Kidney (tissue), 14 donors: ENCODE measurements around the gene USH1C. TPM values are rescaled to one million over a fixed set of nuclear protein-coding genes. Genes with fewer than 3 reads are reported as not detected.

ENCODE experiments used
- DNase-seq, 5 donors: peaks; one replicate each; pipeline ENCODE4 v3.0.0-alpha.2; 2013 to 2020
- FAIRE-seq: peaks from 2 replicates; lab custom pipeline; 2012; peaks lifted over from hg19 to GRCh38; lab: Jason Lieb, UNC
- H3K27ac ChIP-seq, 2 donors: one replicate each; pipeline ENCODE4 v1.7.0; 2013; ENCODE audit warnings: low read depth in 2 of 2, low read length in 2 of 2, inconsistent platforms in 1 of 2
- H3K27me3 ChIP-seq: one replicate; pipeline ENCODE4 v1.7.1; 2013; ENCODE audit warnings: low read length, inconsistent platforms; ENCODE audit not compliant: control insufficient read depth, insufficient read depth
- H3K36me3 ChIP-seq, 3 donors: one replicate each; pipeline versions ENCODE4 v1.7.0 to v1.7.1; 2013; ENCODE audit warnings: low read length in 3 of 3, control low read depth in 1 of 3, inconsistent platforms in 1 of 3; ENCODE audit not compliant: insufficient read depth in 3 of 3, control insufficient read depth in 2 of 3
- H3K4me1 ChIP-seq, 3 donors: one replicate each; pipeline versions ENCODE4 v1.7.0 to v1.7.1; 2013; ENCODE audit warnings: low read length in 3 of 3, inconsistent platforms in 1 of 3, low read depth in 1 of 3; ENCODE audit not compliant: control insufficient read depth in 2 of 3, insufficient read depth in 2 of 3
- H3K4me3 ChIP-seq, 3 donors: one replicate each; pipeline versions ENCODE4 v1.7.0 to v1.8.1; 2013; ENCODE audit warnings: low read length in 3 of 3, control low read depth in 1 of 3, inconsistent platforms in 1 of 3
- H3K9ac ChIP-seq, 3 donors: one replicate each; pipeline versions ENCODE4 v1.7.0 to v1.7.1; 2013; ENCODE audit warnings: low read length in 3 of 3, control low read depth in 1 of 3, inconsistent platforms in 1 of 3
- H3K9me3 ChIP-seq, 3 donors: one replicate each; pipeline versions ENCODE4 v1.7.0 to v1.7.1; 2013; ENCODE audit warnings: low read length in 3 of 3, control low read depth in 1 of 3, inconsistent platforms in 1 of 3; ENCODE audit not compliant: control insufficient read depth in 2 of 3, insufficient read depth in 1 of 3
- intact Hi-C: fragments of 100-400 bp; cut with DNase I; formaldehyde crosslinking; loops from one replicate; pipeline ENCODE4 v1.11.1; 2022
- polyA plus RNA-seq: library from polyadenylated mRNA; stranded (reverse); fragments of 350-450 nt; fragmentation: Illumina TruSeq; extraction: RNeasy Lipid Tissue Mini Kit (QIAGEN cat#74804); gene quantifications from one replicate; pipeline ENCODE4 v1.2.3, GENCODE V29; 2014; ENCODE audit warnings: low read depth, low replicate concordance; ENCODE audit not compliant: insufficient read depth
- total RNA-seq: library from RNA; stranded (reverse); fragmentation: NEBNext Ultra II Directional; extraction: Animal tissue kit (Norgen Biotek cat#: 25700); gene quantifications from one replicate; pipeline ENCODE4 v1.2.1, GENCODE V29; 2021
- TF ChIP-seq, protein P1 (sequence below): IDR thresholded peaks from 3 replicates; pipeline ENCODE4 v1.5.1; 2012; ENCODE audit warnings: mild to moderate bottlenecking, moderate library complexity, borderline replicate concordance; ENCODE audit not compliant: insufficient read depth; ENCODE audit errors: extremely low read depth
- donor health status: control.
- donor health status: control.
- donor health status: control.
- donor health status: control.
- donor health status: control.
- donor health status: DM: yes; HTN: yes; CAD: no.
- donor health status: Normal renal cell carcinoma (clear cell type).

USH1C gene
- total and polyA plus RNA-seq, 2 donors from 2014 or later: 38.6 to 107 TPM

DNA sequence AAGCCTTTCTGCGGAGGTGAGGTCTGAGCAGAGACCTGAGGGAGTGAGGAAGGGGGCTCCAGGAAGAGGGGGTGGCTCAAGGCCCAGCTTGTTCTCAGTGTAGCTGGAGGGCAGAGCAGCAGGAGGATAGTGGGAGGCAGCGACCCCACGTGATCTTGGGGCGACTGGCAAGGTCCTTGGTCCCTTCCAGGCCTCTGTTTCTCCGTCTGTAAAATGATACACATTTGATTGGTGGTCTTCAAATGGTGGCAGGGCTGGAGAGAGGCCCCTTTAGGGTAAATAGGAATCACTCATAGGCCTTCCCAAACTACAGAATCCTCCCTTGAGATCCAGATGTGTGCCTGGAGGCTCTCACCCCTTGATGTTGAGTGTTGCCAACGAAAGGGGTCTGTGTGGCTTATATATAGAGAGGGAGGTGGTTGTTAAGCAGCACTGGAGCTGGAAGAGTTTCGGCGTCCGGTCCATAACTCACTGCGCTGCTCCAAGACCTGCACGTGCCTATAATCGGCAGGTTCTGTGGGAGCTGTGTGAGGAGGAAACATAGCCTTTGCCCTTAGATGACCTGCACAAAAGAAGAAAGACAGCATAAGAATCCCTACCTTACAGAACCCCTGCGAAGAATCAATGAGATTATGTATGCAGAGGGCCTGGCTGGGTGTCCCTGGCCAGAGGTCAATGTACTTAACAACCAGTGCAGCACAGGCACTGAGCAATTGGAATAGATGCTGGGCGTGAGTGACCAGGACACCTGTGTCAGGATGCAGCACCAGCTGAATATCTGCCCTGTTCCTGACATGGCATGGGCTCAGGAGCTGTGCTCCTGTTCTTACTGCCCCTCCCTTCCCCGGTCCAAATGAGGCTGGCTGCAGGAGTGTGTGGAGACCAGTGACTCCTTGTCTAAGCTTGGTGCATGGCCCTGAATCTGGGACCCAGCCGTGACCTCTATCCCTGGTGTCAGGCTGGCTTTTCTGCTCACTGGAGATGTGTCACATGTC lies 31.5 kb upstream of the USH1C start:
- FAIRE-seq: no peak
- intact Hi-C loops: no loop called here
- Histone ChIP-seq H3K4me1 (no peaks in the 10 kb centered on the region), H3K27me3 (no peaks in the 10 kb centered on the region), H3K27ac (no peak overlapping the region), H3K9me3 (no peaks in the 10 kb centered on the region), H3K9ac (no peak overlapping the region), H3K36me3 (no peaks in the 10 kb centered on the region), H3K4me3 (no peak overlapping the region)
- peak in 1 of 5 donors; percentile 37 for DNase-seq
- TF ChIP-seq, protein P1, sequence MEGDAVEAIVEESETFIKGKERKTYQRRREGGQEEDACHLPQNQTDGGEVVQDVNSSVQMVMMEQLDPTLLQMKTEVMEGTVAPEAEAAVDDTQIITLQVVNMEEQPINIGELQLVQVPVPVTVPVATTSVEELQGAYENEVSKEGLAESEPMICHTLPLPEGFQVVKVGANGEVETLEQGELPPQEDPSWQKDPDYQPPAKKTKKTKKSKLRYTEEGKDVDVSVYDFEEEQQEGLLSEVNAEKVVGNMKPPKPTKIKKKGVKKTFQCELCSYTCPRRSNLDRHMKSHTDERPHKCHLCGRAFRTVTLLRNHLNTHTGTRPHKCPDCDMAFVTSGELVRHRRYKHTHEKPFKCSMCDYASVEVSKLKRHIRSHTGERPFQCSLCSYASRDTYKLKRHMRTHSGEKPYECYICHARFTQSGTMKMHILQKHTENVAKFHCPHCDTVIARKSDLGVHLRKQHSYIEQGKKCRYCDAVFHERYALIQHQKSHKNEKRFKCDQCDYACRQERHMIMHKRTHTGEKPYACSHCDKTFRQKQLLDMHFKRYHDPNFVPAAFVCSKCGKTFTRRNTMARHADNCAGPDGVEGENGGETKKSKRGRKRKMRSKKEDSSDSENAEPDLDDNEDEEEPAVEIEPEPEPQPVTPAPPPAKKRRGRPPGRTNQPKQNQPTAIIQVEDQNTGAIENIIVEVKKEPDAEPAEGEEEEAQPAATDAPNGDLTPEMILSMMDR: no peak

DNA sequence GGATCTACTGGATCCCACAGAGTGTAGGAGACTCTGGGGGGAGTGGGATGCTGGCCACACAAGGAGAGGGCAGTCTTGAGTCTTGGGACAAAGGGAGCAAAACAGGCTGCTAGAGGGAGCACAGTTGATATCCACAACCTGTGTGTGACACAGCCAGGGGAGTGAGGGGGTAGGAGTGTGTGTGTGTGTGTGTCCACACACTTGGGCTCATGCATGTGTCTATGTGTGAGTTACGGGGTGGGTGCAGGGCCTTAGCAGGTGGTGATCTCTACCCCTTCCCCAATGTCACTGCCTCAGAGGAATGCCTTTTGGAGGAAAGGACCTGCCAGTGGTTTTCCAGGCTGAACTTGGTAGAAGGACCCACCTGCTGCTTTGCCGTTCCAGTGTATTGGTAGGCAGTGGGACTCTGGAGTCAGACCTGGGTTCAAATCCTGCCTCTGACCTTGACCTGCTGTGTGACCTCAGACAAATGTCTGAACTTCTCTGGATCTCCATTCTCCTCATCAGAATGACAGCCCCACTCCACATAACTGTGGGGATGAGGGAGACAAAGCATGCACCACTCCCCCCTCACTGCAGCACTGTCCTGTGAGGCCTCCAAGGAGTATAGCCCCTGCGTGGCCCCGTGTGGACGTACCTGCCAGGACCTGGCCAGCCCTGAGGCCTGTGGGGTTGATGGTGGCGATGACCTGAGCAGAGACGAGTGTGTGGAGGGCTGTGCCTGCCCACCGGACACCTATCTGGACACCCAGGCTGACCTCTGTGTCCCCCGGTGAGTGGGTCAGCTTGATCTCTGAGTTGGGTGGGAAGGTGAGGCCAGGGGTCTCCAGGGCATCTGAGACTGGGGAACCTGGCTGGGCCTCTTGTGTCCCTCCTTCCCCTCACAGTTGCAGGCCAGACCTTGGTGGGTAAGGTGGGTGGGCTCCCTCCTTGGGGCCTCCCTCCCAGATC lies 30.2 kb upstream of the USH1C start:
- no peaks in the 10 kb centered on the region for H3K36me3 ChIP-seq
- TF ChIP-seq, protein P1: no peak
- no peaks in the 10 kb centered on the region for H3K27me3 ChIP-seq
- H3K9me3 ChIP-seq: no peaks in the 10 kb centered on the region
- intact Hi-C loops: no loop called here
- no peak overlapping the region for H3K9ac ChIP-seq
- DNase-seq (peak in 1 of 5 donors; percentile 26), FAIRE-seq (no peak)
- H3K27ac ChIP-seq: no peak overlapping the region
- no peak overlapping the region for H3K4me3 ChIP-seq
- H3K4me1 ChIP-seq: no peaks in the 10 kb centered on the region

DNA sequence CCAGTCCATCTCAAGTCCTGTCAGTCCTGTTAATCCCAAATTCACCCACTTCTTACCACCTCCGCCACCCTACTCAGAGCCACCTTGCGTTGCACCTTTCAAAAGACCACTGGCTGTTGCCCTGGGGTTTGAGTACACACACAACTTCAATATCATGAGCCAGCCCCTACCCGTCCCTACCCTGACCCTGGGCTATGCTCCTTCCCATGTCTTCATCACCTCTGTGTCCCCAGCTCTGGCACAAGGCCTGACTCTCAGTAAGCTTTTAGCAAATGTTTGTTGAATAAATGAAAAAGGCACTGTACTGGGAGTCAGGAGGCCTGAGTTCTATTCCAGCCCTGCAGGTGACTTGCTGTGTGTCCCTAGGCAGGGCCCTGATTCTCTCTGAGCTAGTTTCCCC lies 29.3 kb upstream of the USH1C start:
- no peak for FAIRE-seq
- intact Hi-C loops: no loop called here
- H3K4me1 ChIP-seq: no peaks in the 10 kb centered on the region
- H3K27me3 ChIP-seq: no peaks in the 10 kb centered on the region
- no peak overlapping the region for H3K4me3 ChIP-seq
- TF ChIP-seq, protein P1: no peak
- no peaks in the 10 kb centered on the region for H3K9me3 ChIP-seq
- DNase-seq: peak in 1 of 5 donors; percentile 15
- H3K27ac ChIP-seq: no peak overlapping the region
- H3K9ac ChIP-seq: no peak overlapping the region
- no peaks in the 10 kb centered on the region for H3K36me3 ChIP-seq
